K562 (cell line): Measurements from ENCODE around the gene POLR3H. TPM values are rescaled to one million over a fixed set of nuclear protein-coding genes. Genes with fewer than 3 reads are reported as not detected.

ENCODE experiments used
- ATAC-seq: fragments of 200-7000 bp; cut with Tn5 transposase; 3 replicates; pipeline ENCODE4 v1.9.1; 2020; ENCODE audit warnings: moderate library complexity
- BruUV-seq: library from RNA; stranded (reverse); fragments of 400-500 nt; replicated peaks from 2 replicates; lab custom pipeline; 2021; lab: Mats Ljungman, UMichigan
- CTCF ChIA-PET: fragments of 300-600 bp; formaldehyde crosslinking; extraction: SDS; loops from one replicate; lab custom pipeline; 2021; ENCODE audit warnings: low intra/inter-chr PET ratio; lab: Yijun Ruan, JAX
- POLR2A ChIA-PET: fragments of 300-600, 350-650 bp; sonication (Branson Sonifier 250); formaldehyde crosslinking; extraction: SDS; loops from one replicate; lab custom pipeline; 2021; ENCODE audit warnings: antibody characterized with exemption, inconsistent platforms; lab: Yijun Ruan, JAX
- DNase-seq, 4 experiments: peaks; one replicate each; pipeline versions ENCODE4 v3.0.0 to v3.0.0-alpha.2; 2011 to 2018; ENCODE audit warnings: low spot score in 3 of 4, mixed read lengths in 3 of 4; ENCODE audit errors: extremely low read depth in 1 of 4
- FAIRE-seq: peaks from 2 replicates; lab custom pipeline; 2011; peaks lifted over from hg19 to GRCh38; lab: Jason Lieb, UNC
- H2AFZ ChIP-seq: 2 replicates; pipeline ENCODE4 v1.6.0; 2011; ENCODE audit warnings: low read depth, low read length, control low read depth, inconsistent platforms
- H3K27ac ChIP-seq: fragments of 200-600 bp; 3 replicates; pipeline ENCODE4 v1.8.0; 2011; ENCODE audit warnings: low read depth, mild to moderate bottlenecking, control low read depth, inconsistent platforms, low read length, moderate library complexity, mixed read lengths; ENCODE audit errors: extremely low read depth
- H3K27me3 ChIP-seq, 2 experiments: fragments of 300-600 bp in 1 of 2; 2 replicates in 1 of 2; 3 replicates in 1 of 2; pipeline versions ENCODE4 v1.6.0 to v1.8.0; 2011; ENCODE audit warnings: inconsistent platforms in 2 of 2, low read length in 2 of 2, mild to moderate bottlenecking in 1 of 2, mixed read lengths in 1 of 2, moderate library complexity in 1 of 2; ENCODE audit not compliant: control insufficient read depth in 2 of 2, insufficient read depth in 2 of 2
- H3K36me3 ChIP-seq: fragments of 300-600 bp; 3 replicates; pipeline ENCODE4 v1.8.0; 2011; ENCODE audit warnings: mild to moderate bottlenecking, low read length, inconsistent platforms; ENCODE audit not compliant: control insufficient read depth, insufficient read depth
- H3K4me1 ChIP-seq, 2 experiments: fragments of 200-600 bp in 1 of 2; replicated peaks in 1 of 2; 2 replicates in 1 of 2; 3 replicates in 1 of 2; pipeline versions ENCODE4 v1.5.1 to v1.8.0; 2011; ENCODE audit warnings: inconsistent platforms in 2 of 2, low read length in 2 of 2, mild to moderate bottlenecking in 1 of 2, mixed read lengths in 1 of 2, moderate library complexity in 1 of 2; ENCODE audit not compliant: control insufficient read depth in 2 of 2, insufficient read depth in 2 of 2
- H3K4me2 ChIP-seq: 2 replicates; pipeline ENCODE4 v1.6.1; 2011; ENCODE audit warnings: low read length, control low read depth, inconsistent platforms, mixed read lengths; ENCODE audit not compliant: insufficient read depth
- H3K4me3 ChIP-seq: fragments of 200-600 bp; sonication (generic), shearing (Covaris generic); 2 replicates; pipeline ENCODE4 v1.5.1; 2016; ENCODE audit warnings: control low read depth, inconsistent platforms
- H3K79me2 ChIP-seq: fragments of 200-600 bp; 3 replicates; pipeline ENCODE4 v1.8.0; 2011; ENCODE audit warnings: low read length, inconsistent platforms; ENCODE audit not compliant: control insufficient read depth, insufficient read depth
- H3K9ac ChIP-seq, 2 experiments: 2 replicates each; pipeline versions ENCODE4 v1.6.0 to v1.6.1; 2011; ENCODE audit warnings: low read depth in 2 of 2, low read length in 2 of 2, control low read depth in 1 of 2, inconsistent platforms in 1 of 2, mild to moderate bottlenecking in 1 of 2, mixed read lengths in 1 of 2; ENCODE audit not compliant: insufficient read depth in 1 of 2
- H3K9me1 ChIP-seq: one replicate; pipeline ENCODE4 v1.6.0; 2011; ENCODE audit warnings: inconsistent platforms, mild to moderate bottlenecking, low read length, moderate library complexity; ENCODE audit not compliant: control insufficient read depth, insufficient read depth
- H3K9me3 ChIP-seq: replicated peaks from 2 replicates; pipeline ENCODE4 v1.5.1; 2011; ENCODE audit warnings: low read depth, low read length, inconsistent platforms; ENCODE audit not compliant: control insufficient read depth, insufficient read depth
- H4K20me1 ChIP-seq: replicated peaks from 2 replicates; pipeline ENCODE4 v1.6.1; 2011; ENCODE audit warnings: low read length, inconsistent platforms, mixed read lengths; ENCODE audit not compliant: control insufficient read depth, insufficient read depth
- BCLAF1 ChIP-seq, 2 experiments: fragments of 450-650 bp in 1 of 2; IDR thresholded peaks; 2 replicates each; pipeline ENCODE4 v1.6.1; 2011 to 2017; ENCODE audit warnings: low read depth in 2 of 2, antibody characterized with exemption in 1 of 2, borderline replicate concordance in 1 of 2, low read length in 1 of 2, mild to moderate bottlenecking in 1 of 2, mixed read lengths in 1 of 2; ENCODE audit not compliant: control insufficient read depth in 1 of 2
- ELF4 ChIP-seq: fragments of 450-650 bp; formaldehyde crosslinking; IDR thresholded peaks from 2 replicates; pipeline ENCODE4 v1.4.0; 2022; ENCODE audit warnings: missing genetic modification characterization
- ETS1 ChIP-seq: conservative IDR thresholded peaks from 2 replicates; pipeline ENCODE4 v1.6.1; 2011; ENCODE audit warnings: low read depth, mild to moderate bottlenecking, low read length; ENCODE audit not compliant: control insufficient read depth
- MEIS2 ChIP-seq: fragments of 450-650 bp; IDR thresholded peaks from 2 replicates; pipeline ENCODE4 v1.6.1; 2014; ENCODE audit warnings: mild to moderate bottlenecking; ENCODE audit not compliant: partially characterized antibody
- MLLT1 ChIP-seq, 2 experiments: fragments of 450-650 bp; IDR thresholded peaks; 2 replicates each; pipeline ENCODE4 v1.6.1; 2016
- TCF15 ChIP-seq: fragments of 250-450 bp; sonication (Bioruptor Pico); IDR thresholded peaks from 2 replicates; pipeline ENCODE4 v1.8.0; 2022; ENCODE audit warnings: moderate library complexity, mild to moderate bottlenecking, inconsistent platforms
- TFE3 ChIP-seq: fragments of 450-650 bp; formaldehyde crosslinking; IDR thresholded peaks from 2 replicates; pipeline ENCODE4 v1.4.0; 2020; ENCODE audit warnings: mild to moderate bottlenecking, mixed read lengths
- ZBTB7A ChIP-seq: IDR thresholded peaks from 2 replicates; pipeline ENCODE4 v1.6.1; 2011; ENCODE audit warnings: low read depth, mild to moderate bottlenecking, low read length, moderate library complexity, borderline replicate concordance; ENCODE audit not compliant: control insufficient read depth
- ZNF511 ChIP-seq: sonication (generic); formaldehyde crosslinking; IDR thresholded peaks from 2 replicates; pipeline ENCODE4 v1.8.0; 2022; ENCODE audit warnings: mild to moderate bottlenecking, missing genetic modification reagents
- ZNF785 ChIP-seq: fragments of 250-450 bp; sonication (Bioruptor Pico); IDR thresholded peaks from 2 replicates; pipeline ENCODE4 v1.4.0; 2020; ENCODE audit warnings: mild to moderate bottlenecking
- WGBS: fragments of 100-300 bp; shearing (Covaris generic); methylation state at CpG from one replicate; pipeline ENCODE4 v1.1.6; 2016; ENCODE audit warnings: low coverage, mixed read lengths; ENCODE audit not compliant: insufficient coverage; ENCODE audit errors: missing lambda C conversion rate; 5-methylcytosine and 5-hydroxymethylcytosine counted together
- in situ Hi-C: fragments of 300-500 bp; cut with MboI; formaldehyde crosslinking; loops from 4 replicates; pipeline ENCODE4 v1.15.0; 2018; ENCODE audit warnings: inconsistent platforms, mixed read lengths
- intact Hi-C: fragments of 100-400 bp; cut with micrococcal nuclease; formaldehyde crosslinking; loops from 2 replicates; pipeline ENCODE4 v1.14.2; 2022
- polyA plus RNA-seq, 8 experiments: library from polyadenylated mRNA; depleted of rRNA in 4 of 8; stranded (reverse) in 5 of 8; unstranded in 3 of 8; fragments of >200 nt; fragmentation: Nextera tagmentation in 2 of 8; fragmentation: Illumina TruSeq in 1 of 8; extraction: Ambion mirVana in 2 of 8; extraction: Trizol in 1 of 8; gene quantifications; 2 replicates each; pipeline versions ENCODE4 v1.2.1 to v1.2.3, GENCODE V29; 2011 to 2014; ENCODE audit warnings: inconsistent platforms in 1 of 8, missing spikeins in 1 of 8
- total RNA-seq, 7 experiments: library from RNA; depleted of rRNA in 6 of 7; stranded (reverse); fragments of >200 nt in 6 of 7; fragmentation: Illumina TruSeq in 2 of 7; extraction: Trizol in 2 of 7; gene quantifications; 2 replicates each; pipeline versions ENCODE4 v1.2.1 to v1.2.3, GENCODE V29; 2011 to 2021; ENCODE audit warnings: low replicate concordance in 1 of 7

POLR3H gene
- total and polyA plus RNA-seq, 9 of the 15 experiments (the other 6 are each of a cell fraction or from before 2014, with no cell fraction given) = 5.3 to 48.4 (median 22.2) TPM

GRCh38 chr22:41582694-41583093, 38.4 kb upstream of the POLR3H start:
- in situ Hi-C loops = no loop called here

More at GRCh38 chr22:41582694-41583093, 38.4 kb upstream of the POLR3H start:
- Histone ChIP-seq H2AFZ (no peak overlapping the region), H3K4me3 (no peak overlapping the region), H3K36me3 (peaks cover 15% of the 10 kb centered on the region; the same call in 2 of the 3 replicates), H3K4me2 (no peak overlapping the region), H3K9me3 (no peaks in the 10 kb centered on the region), H3K9me1 (no peaks in the 10 kb centered on the region), H4K20me1 (no peaks in the 10 kb centered on the region; the same call in 1 of the 2 replicates), H3K27me3 (no peaks in the 10 kb centered on the region), H3K27ac (no peak overlapping the region), H3K79me2 (no peaks in the 10 kb centered on the region; the same call in 2 of the 3 replicates), H3K9ac (no peak overlapping the region), H3K4me1 (peaks cover under 1 to 8% of the 10 kb centered on the region in 2 experiments; a peak in 4 of 5 replicates)
- no peak for TF ChIP-seq BCLAF1 (IDR thresholded peaks at IDR 0.05; ENCODE audit: borderline replicate concordance in 1 of 2, control insufficient read depth in 1 of 2, low read depth in 2 of 2, low read length in 1 of 2)
- no peak for TF ChIP-seq TFE3 (CRISPR knock-in tag)
- TF ChIP-seq ELF4 (CRISPR knock-in tag) = no peak
- TF ChIP-seq ZNF511 (CRISPR knock-in tag) = no peak
- no peak for TF ChIP-seq TCF15 (CRISPR knock-in tag)
- no peak for TF ChIP-seq MEIS2
- no peak for TF ChIP-seq MLLT1 (IDR thresholded peaks at IDR 0.05)
- no peak for TF ChIP-seq ETS1
- no peak for TF ChIP-seq ZNF785 (CRISPR knock-in tag)
- TF ChIP-seq ZBTB7A = no peak
- intact Hi-C loops = no loop called here
- FAIRE-seq (no peak), ATAC-seq (no peak), DNase-seq (no peak)
- ChIA-PET CTCF (no interaction called here), POLR2A (interaction anchor here (1.0 kb wide), 1 partner anchor 34 kb away, joined by 3 read pairs; no protein-coding TSS in a partner anchor)
- BruUV-seq = no TSS peak
- WGBS = 82% methylated on average over 8 of the region's 8 CpGs
